Mesodermal cell (in vitro differentiated cells): ENCODE data around the gene ZBTB32.
A peak's percentile ranks its signal among the peaks of the same experiment; 100 is the strongest.

ENCODE experiments used
- H3K27ac ChIP-seq: 2 replicates; pipeline ENCODE4 v1.7.0; 2013; ENCODE audit warnings: mild to moderate bottlenecking, low read depth, low read length, moderate library complexity; ENCODE audit not compliant: severe bottlenecking
- H3K36me3 ChIP-seq: 2 replicates; pipeline ENCODE4 v1.7.1; 2013; ENCODE audit warnings: mild to moderate bottlenecking, low read length, moderate library complexity; ENCODE audit not compliant: control insufficient read depth, insufficient read depth
- H3K4me1 ChIP-seq: one replicate; pipeline ENCODE4 v1.7.1; 2013; ENCODE audit warnings: mild to moderate bottlenecking, low read length; ENCODE audit not compliant: insufficient read depth, control insufficient read depth, poor library complexity, severe bottlenecking
- H3K4me3 ChIP-seq: 2 replicates; pipeline ENCODE4 v1.7.0; 2013; ENCODE audit warnings: low read length, control low read depth, mild to moderate bottlenecking; ENCODE audit not compliant: insufficient read depth, poor library complexity, severe bottlenecking; ENCODE audit errors: extremely low read depth
- H3K9me3 ChIP-seq: 2 replicates; pipeline ENCODE4 v1.7.1; 2013; ENCODE audit warnings: mild to moderate bottlenecking, low read length, moderate library complexity; ENCODE audit not compliant: control insufficient read depth
- WGBS, 2 experiments: methylation state at CpG; one replicate each; pipeline ENCODE4 v1.1.5; 2013; ENCODE audit warnings: missing lambda C conversion rate in 2 of 2; ENCODE audit not compliant: insufficient coverage in 2 of 2; 5-methylcytosine and 5-hydroxymethylcytosine counted together

ZBTB32 gene

GRCh38 chr19:35714601-35715354 is 10.4 kb downstream of the ZBTB32 start:
- 54 to 62% methylated on average over 10 to 14 of the region's 14 CpGs for WGBS, 2 experiments
- H3K9me3 ChIP-seq: no peaks in the 10 kb centered on the region
- H3K27ac ChIP-seq: no peak overlapping the region
- H3K4me3 ChIP-seq: no peak overlapping the region
- peaks cover 8% of the 10 kb centered on the region for H3K4me1 ChIP-seq
- H3K36me3 ChIP-seq: peaks cover 7% of the 10 kb centered on the region

DNA sequence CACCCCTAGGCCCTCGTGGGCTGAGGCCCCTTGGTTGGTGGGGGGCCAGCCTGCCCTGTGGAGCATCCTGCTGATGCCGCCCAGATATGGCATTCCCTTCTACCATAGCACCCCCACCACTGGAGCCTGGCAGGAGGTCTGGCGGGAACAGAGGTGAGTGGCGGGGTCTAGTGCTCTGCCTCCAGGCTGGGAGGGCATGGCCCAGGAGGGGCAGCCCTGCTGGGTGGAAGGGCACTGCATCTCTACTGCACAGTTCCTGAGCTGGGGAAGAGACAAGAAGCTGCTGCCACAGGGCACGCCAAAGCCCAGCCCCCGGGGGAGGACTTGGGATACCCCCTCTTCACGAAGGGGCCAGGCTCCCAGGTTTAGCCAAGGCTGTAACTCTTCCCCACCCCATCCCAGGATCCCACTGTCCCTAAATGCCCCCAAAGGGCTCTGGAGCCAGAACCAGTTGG is 11.0 kb downstream of the ZBTB32 start:
- Histone ChIP-seq H3K4me3 (no peak overlapping the region), H3K9me3 (no peaks in the 10 kb centered on the region), H3K27ac (no peak overlapping the region), H3K4me1 (peaks cover 8% of the 10 kb centered on the region), H3K36me3 (peaks cover 13% of the 10 kb centered on the region)
- WGBS, 2 experiments: 80 to 81% methylated on average over 3 of the region's 7 CpGs

- Histone ChIP-seq H3K9me3 (no peaks in the 10 kb centered on the region), H3K36me3 (peaks cover 20% of the 10 kb centered on the region), H3K4me3 (peak overlapping the region; percentile 69), H3K4me1 (peaks cover 6% of the 10 kb centered on the region), H3K27ac (peak overlapping the region; percentile 71)
- WGBS, 2 experiments: 5% methylated on average over 46 to 48 of the region's 52 CpGs
Measured at GRCh38 chr19:35715981-35716800, 11.8 kb downstream of the ZBTB32 start.

DNA sequence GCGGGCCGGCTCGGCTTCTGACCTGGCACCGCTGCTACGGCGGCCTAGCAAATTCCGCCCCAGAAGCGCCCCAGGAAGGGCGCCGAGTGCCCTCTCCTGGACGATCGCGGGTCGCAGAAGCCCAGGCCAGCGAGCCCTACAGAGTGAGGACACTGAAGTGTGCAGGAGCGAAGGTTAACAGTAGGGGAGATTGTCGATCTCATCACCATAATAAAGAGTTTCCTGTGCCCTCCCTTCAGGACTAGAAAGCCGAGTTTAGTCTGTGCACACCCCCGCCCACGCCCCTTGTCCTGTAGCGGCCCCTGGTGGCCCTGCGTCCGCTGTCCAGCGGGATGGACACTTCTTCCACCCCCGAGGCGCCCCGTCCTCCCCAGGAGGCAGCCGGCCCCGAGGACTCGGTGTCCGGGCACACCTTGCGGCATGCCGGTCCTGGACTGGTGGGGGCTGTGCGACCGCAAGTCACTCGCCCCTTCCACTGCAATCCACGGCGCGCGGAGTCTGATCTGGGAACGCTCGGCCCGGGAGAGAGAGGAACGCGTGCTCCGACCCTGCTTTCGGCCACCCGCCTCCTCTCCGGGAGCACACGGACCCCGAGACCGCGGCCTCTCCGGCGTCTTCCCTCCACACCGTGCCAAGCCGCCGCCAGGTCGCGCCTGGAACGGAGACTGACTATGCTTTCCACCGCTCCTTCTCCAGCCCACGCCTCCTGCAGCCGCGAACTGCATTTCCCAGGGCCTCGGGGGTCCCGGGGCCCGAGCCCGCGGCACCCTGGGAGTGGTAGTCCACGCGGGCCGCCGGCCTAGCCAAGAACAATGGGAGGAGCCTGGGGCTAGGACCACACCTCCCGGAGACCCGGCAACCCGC is 12.7 kb downstream of the ZBTB32 start:
- no peaks in the 10 kb centered on the region for H3K9me3 ChIP-seq
- H3K4me1 ChIP-seq: peaks cover 5% of the 10 kb centered on the region
- 0% methylated on average over 66 to 69 of the region's 77 CpGs for WGBS, 2 experiments
- peak overlapping the region; percentile 69 for H3K4me3 ChIP-seq
- peaks cover 27% of the 10 kb centered on the region for H3K36me3 ChIP-seq
- H3K27ac ChIP-seq: peak overlapping the region; percentile 71

DNA sequence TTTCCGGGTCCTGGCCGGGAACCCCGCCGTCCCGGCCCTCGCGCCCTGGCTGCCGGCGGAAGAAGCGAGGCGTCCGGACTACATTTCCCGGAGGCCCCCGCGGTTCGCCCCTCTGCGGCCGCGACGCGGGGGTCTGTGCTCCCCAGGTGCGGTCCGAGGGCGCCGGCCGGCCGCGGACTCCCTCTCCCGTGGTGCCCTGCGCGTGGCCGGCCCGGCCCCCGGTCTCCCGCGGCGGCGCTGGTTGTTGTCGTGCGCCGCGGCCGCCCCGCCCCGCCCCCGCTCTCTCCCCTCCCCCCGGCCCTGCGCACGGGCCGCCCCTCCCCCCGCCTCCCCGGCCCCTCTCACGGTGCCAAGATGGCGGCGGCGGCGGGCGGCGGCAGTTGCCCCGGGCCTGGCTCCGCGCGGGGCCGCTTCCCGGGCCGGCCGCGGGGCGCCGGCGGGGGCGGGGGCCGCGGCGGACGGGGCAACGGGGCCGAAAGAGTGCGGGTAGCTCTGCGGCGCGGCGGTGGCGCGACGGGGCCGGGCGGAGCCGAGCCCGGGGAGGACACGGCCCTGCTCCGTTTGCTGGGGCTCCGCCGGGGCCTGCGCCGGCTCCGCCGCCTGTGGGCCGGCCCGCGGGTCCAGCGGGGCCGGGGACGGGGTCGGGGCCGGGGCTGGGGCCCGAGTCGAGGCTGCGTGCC is 13.4 kb downstream of the ZBTB32 start, which contains the start of gene KMT2B:
Gene KMT2B (plus strand): TSS at position 339 of the 680 bp plus-strand sequence. CDS start 16 bp downstream, at position 355.
- peak within 1 kb of the TSS; percentile 71 for H3K27ac ChIP-seq
- WGBS, 2 experiments: 0% methylated on average over 55 to 64 of the region's 109 CpGs
- H3K4me3 ChIP-seq: peak within 1 kb of the TSS; percentile 87

GRCh38 chr19:35718345-35719041 is 14.1 kb downstream of the ZBTB32 start:
- whole genome bisulfite sequencing, 2 experiments: 4% methylated on average over 37 to 38 of the region's 42 CpGs
- H3K27ac ChIP-seq: peak overlapping the region; percentile 66

More for the DNA sequence above, 13.4 kb downstream of the ZBTB32 start, which contains the start of gene KMT2B:
- H3K4me1 ChIP-seq: peaks cover 5% of the 10 kb centered on the region
- no peaks in the 10 kb centered on the region for H3K9me3 ChIP-seq
- H3K36me3 ChIP-seq: peaks cover 34% of the 10 kb centered on the region

DNA sequence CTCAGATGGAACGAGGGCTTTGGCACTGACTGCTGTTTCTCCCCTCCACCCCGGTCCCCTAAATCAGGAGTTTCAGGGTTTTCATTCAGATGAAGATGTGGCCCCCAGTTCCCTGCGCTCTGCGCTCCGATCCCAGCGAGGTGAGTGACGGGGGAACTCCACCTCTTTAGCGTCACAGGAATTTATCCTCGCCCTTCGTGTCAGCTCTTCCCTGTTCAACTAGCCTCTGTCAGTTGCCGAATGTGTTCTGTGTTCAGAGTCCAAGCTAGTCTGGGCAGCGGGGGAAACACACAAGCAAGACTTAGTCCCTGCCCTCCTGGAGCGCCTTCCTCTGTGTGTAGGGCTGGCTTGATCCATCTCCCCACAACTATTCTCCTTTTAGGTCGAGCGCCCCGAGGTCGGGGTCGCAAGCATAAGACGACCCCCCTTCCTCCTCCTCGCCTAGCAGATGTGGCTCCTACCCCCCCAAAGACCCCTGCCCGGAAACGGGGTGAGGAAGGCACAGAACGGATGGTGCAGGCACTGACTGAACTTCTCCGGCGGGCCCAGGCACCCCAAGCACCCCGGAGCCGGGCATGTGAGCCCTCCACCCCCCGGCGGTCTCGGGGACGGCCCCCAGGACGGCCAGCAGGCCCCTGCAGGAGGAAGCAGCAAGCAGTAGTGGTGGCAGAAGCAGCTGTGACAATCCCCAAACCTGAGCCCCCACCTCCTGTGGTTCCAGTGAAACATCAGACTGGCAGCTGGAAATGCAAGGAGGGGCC is 15.2 kb downstream of the ZBTB32 start:
- peak overlapping the region; percentile 87 for H3K4me3 ChIP-seq
- H3K27ac ChIP-seq: no peak overlapping the region
- 95 to 96% methylated on average over 18 to 25 of the region's 32 CpGs for WGBS, 2 experiments
- H3K36me3 ChIP-seq: peaks cover 51% of the 10 kb centered on the region
- no peaks in the 10 kb centered on the region for H3K9me3 ChIP-seq
- peaks cover 5% of the 10 kb centered on the region for H3K4me1 ChIP-seq

More at GRCh38 chr19:35718345-35719041, 14.1 kb downstream of the ZBTB32 start:
- H3K9me3 ChIP-seq: no peaks in the 10 kb centered on the region
- H3K4me1 ChIP-seq: peaks cover 5% of the 10 kb centered on the region
- peaks cover 41% of the 10 kb centered on the region for H3K36me3 ChIP-seq
- H3K4me3 ChIP-seq: peak overlapping the region; percentile 87

- H3K4me3 ChIP-seq: no peak overlapping the region
- H3K36me3 ChIP-seq: peaks cover 57% of the 10 kb centered on the region
- 94 to 97% methylated on average over 8 to 9 of the region's 9 CpGs for WGBS, 2 experiments
- H3K9me3 ChIP-seq: no peaks in the 10 kb centered on the region
- peaks cover 5% of the 10 kb centered on the region for H3K4me1 ChIP-seq
- no peak overlapping the region for H3K27ac ChIP-seq
Measured at GRCh38 chr19:35720163-35720524, 15.8 kb downstream of the ZBTB32 start.

GRCh38 chr19:35720648-35721047 is 16.3 kb downstream of the ZBTB32 start:
- Histone ChIP-seq H3K4me1 (peaks cover 3% of the 10 kb centered on the region), H3K4me3 (no peak overlapping the region), H3K36me3 (peaks cover 62% of the 10 kb centered on the region), H3K9me3 (no peaks in the 10 kb centered on the region), H3K27ac (no peak overlapping the region)
- WGBS, 2 experiments: 92 to 95% methylated on average over 7 to 17 of the region's 17 CpGs
